Esophagus squamous epithelium (tissue), 5 donors: Measurements from ENCODE around the gene TRPM1. TPM values are rescaled to one million over a fixed set of nuclear protein-coding genes. Genes with fewer than 3 reads are reported as not detected.

Experiments
- DNase-seq: peaks from one replicate; lab custom pipeline; 2025; lab: John Stamatoyannopoulos, UW
- H3K27ac ChIP-seq, 4 donors: fragments of 200-600 bp; sonication (generic); one replicate each; pipeline ENCODE4 v1.5.1; 2016 to 2019; ENCODE audit warnings: mild to moderate bottlenecking in 1 of 4
- H3K27me3 ChIP-seq, 4 donors: fragments of 200-600 bp; sonication (generic); 1 replicate in 3 of 4; 2 replicates in 1 of 4; pipeline versions ENCODE4 v1.5.1 to v1.6.0; 2017 to 2021; ENCODE audit warnings: antibody characterized with exemption in 1 of 4
- H3K36me3 ChIP-seq, 3 donors: fragments of 200-600 bp; sonication (generic); one replicate each; pipeline ENCODE4 v1.5.1; 2016 to 2019
- H3K4me1 ChIP-seq, 3 donors: fragments of 200-600 bp; sonication (generic); one replicate each; pipeline ENCODE4 v1.5.1; 2017 to 2019
- H3K4me3 ChIP-seq, 4 donors: fragments of 200-600 bp; sonication (generic); 1 replicate in 3 of 4; 2 replicates in 1 of 4; pipeline ENCODE4 v1.5.1; 2016 to 2019; ENCODE audit warnings: mild to moderate bottlenecking in 2 of 4, moderate library complexity in 1 of 4
- H3K9me3 ChIP-seq, 3 donors: fragments of 200-600 bp; sonication (generic); one replicate each; pipeline ENCODE4 v1.5.1; 2016 to 2019
- POLR2A ChIP-seq, 4 donors: fragments of 450-650 bp; IDR thresholded peaks; one replicate each; pipeline ENCODE4 v1.6.1; 2017; ENCODE audit warnings: antibody characterized with exemption in 4 of 4, mild to moderate bottlenecking in 4 of 4, moderate library complexity in 3 of 4
- WGBS, 2 donors: methylation state at CpG; one replicate each; pipeline ENCODE4 v1.1.5; 2018; 5-methylcytosine and 5-hydroxymethylcytosine counted together
- intact Hi-C: fragments of 100-400 bp; cut with DNase I; formaldehyde crosslinking; loops from one replicate; pipeline ENCODE4 v1.15.0; 2022
- total RNA-seq, 4 donors: library from RNA; depleted of rRNA; stranded (reverse); fragments of >200 nt; gene quantifications; one replicate each; pipeline ENCODE4 v1.1.0, GENCODE V29; 2016
- TF ChIP-seq, protein P1 (sequence below), 6 experiments: fragments of 450-650 bp in 4 of 6; fragments of 200-600 bp in 2 of 6; sonication (generic) in 2 of 6; IDR thresholded peaks; one replicate each; pipeline ENCODE4 v1.5.1; 2016 to 2019; ENCODE audit warnings: antibody characterized with exemption in 6 of 6, mild to moderate bottlenecking in 4 of 6, moderate library complexity in 4 of 6
- donor health status: DM: yes; HTN: yes; CAD: no.

TRPM1 gene
- total RNA-seq, 4 donors from 2014 or later, result not detected

DNA sequence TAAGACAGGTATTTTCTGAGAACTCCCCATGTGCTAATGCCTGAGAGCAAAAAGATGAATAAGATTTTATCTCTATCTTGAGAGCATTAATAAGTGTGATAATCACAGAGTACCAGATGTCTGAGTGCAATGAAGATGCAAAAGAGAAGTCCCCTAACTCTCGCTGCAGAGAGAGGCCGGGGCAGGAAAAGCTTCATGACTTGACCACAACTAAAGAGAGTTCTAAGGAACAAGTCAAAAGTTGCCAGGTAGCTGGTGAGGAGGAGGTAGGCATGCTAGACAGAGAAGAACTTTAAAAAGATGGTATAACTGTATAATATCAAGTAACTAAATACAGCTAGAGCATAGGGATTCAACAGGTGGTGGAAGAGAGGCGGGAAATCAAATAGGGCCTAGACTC is 138.9 kb downstream of the TRPM1 start:
- peaks cover 3 to 24% (median 9%) of the 10 kb centered on the region in 3 donors for H3K4me1 ChIP-seq
- intact Hi-C loops, result no loop called here
- H3K36me3 ChIP-seq, result peaks cover 6 to 96% (median 11%) of the 10 kb centered on the region in 3 donors
- H3K9me3 ChIP-seq, result no peaks in the 10 kb centered on the region
- no peak overlapping the region for H3K4me3 ChIP-seq
- H3K27me3 ChIP-seq, result no peaks in the 10 kb centered on the region
- 90 to 100% methylated on average over 3 of the region's 3 CpGs for WGBS, 2 donors
- no peak for DNase-seq
- TF ChIP-seq POLR2A (IDR thresholded peaks at IDR 0.05), result no peak
- TF ChIP-seq, protein P1, sequence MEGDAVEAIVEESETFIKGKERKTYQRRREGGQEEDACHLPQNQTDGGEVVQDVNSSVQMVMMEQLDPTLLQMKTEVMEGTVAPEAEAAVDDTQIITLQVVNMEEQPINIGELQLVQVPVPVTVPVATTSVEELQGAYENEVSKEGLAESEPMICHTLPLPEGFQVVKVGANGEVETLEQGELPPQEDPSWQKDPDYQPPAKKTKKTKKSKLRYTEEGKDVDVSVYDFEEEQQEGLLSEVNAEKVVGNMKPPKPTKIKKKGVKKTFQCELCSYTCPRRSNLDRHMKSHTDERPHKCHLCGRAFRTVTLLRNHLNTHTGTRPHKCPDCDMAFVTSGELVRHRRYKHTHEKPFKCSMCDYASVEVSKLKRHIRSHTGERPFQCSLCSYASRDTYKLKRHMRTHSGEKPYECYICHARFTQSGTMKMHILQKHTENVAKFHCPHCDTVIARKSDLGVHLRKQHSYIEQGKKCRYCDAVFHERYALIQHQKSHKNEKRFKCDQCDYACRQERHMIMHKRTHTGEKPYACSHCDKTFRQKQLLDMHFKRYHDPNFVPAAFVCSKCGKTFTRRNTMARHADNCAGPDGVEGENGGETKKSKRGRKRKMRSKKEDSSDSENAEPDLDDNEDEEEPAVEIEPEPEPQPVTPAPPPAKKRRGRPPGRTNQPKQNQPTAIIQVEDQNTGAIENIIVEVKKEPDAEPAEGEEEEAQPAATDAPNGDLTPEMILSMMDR (IDR thresholded peaks at IDR 0.05), result no peak
- H3K27ac ChIP-seq, result no peak overlapping the region

DNA sequence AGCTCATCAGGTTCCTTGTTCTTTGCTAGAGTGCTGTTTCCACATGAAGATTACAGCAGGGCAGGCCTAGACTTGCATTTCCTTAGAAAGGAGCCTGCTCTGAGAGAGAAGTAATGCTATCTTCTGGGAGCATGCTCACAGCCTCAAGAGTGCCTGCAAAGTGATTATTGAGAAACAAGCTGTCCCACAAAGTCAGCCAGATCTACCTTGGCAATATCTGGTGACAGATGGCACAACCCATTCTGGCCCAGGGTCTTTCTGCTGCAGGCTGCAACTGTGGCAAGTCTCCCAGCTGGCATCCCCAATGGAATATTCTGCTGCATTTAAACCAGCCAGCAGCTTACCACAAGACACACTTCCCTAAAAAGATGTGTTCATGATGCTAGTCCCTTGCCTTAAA is 139.4 kb downstream of the TRPM1 start:
- no peak for DNase-seq
- no peaks in the 10 kb centered on the region for H3K27me3 ChIP-seq
- peaks cover 6 to 96% (median 16%) of the 10 kb centered on the region in 3 donors for H3K36me3 ChIP-seq
- no peaks in the 10 kb centered on the region for H3K9me3 ChIP-seq
- H3K4me1 ChIP-seq, result peaks cover 3 to 24% (median 9%) of the 10 kb centered on the region in 3 donors
- TF ChIP-seq POLR2A (IDR thresholded peaks at IDR 0.05), result no peak
- TF ChIP-seq, protein P1 (IDR thresholded peaks at IDR 0.05), result no peak
- intact Hi-C loops, result no loop called here
- H3K27ac ChIP-seq, result no peak overlapping the region
- H3K4me3 ChIP-seq, result no peak overlapping the region

DNA sequence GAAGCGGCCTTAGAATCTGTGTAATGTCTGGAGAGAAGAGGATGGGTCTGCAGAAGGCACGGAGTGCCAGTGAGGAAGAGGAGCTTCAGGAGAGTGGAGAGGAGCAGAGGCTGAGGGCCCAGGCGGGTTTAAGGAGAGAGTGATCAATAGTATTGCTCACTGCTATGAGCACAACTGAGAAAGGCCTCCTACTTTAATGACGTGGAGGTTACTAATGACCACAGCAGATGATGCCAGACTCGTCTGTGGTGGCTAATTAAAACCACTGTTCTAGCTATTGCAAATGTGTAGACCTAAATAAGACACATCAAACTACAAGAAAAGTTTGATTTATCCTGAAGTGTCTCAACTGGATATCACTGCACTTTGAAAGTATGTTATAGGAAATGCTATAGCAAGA is 143.3 kb downstream of the TRPM1 start:
- peaks cover 8 to 97% (median 35%) of the 10 kb centered on the region in 3 donors for H3K36me3 ChIP-seq
- no peaks in the 10 kb centered on the region for H3K27me3 ChIP-seq
- WGBS, 2 donors, result 91 to 93% methylated on average over 5 of the region's 5 CpGs
- intact Hi-C loops, result no loop called here
- H3K9me3 ChIP-seq, result no peaks in the 10 kb centered on the region
- H3K27ac ChIP-seq, result no peak overlapping the region
- no peak for DNase-seq
- no peak overlapping the region for H3K4me3 ChIP-seq
- H3K4me1 ChIP-seq, result peaks cover 3 to 33% (median 9%) of the 10 kb centered on the region in 3 donors
- TF ChIP-seq POLR2A (IDR thresholded peaks at IDR 0.05), result no peak
- TF ChIP-seq, protein P1 (IDR thresholded peaks at IDR 0.05), result no peak

DNA sequence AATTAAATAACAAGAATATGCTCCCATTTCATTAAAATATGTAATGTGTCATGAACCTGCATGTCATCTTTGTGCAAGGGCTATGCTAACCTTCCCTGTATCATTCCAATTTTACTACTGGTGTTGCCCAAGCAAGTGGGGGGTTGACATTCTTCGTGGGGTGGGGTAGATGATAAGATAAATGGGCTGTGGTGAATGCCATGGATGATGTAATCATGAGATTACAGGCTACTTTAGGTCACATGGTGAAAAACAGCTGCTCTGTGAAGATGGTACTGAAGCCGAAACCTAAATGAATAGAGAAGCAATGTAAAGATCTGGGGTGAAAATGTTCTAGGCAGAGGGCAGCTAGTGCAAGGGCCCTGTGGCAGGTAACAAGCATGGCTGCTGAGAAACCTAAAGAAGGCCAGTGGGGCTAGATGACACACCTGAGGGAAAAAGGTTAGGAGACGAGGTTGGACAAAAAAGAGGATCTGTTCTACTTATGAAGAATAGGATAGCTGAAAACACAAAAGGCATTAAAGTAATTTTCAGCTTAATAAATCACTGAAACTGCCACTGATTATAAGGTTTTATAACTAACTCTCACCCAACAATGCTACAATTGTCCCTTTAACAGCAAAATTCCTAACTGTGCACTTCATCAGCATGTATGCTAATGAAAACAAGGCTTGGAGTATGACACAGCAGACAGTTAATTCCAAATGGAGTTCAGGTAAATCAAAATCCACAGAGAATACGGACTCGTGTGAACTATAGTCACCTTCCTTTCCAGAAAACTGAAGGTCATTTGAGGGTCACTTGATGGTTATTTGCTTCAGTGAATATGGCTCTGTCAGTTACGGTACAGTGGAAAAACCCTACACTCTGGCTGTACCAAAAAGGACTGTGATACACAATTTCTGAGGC is 145.1 kb downstream of the TRPM1 start:
- Histone ChIP-seq H3K27me3 (no peaks in the 10 kb centered on the region), H3K4me1 (peaks cover 0 to 15% (median 0%) of the 10 kb centered on the region in 3 donors), H3K36me3 (peaks cover 26 to 100% (median 51%) of the 10 kb centered on the region in 3 donors), H3K9me3 (no peaks in the 10 kb centered on the region), H3K27ac (no peak overlapping the region), H3K4me3 (no peak overlapping the region)
- intact Hi-C loops, result no loop called here
- no peak for DNase-seq
- WGBS, 2 donors, result 88 to 90% methylated on average over 6 of the region's 6 CpGs
- TF ChIP-seq POLR2A (IDR thresholded peaks at IDR 0.05), result no peak
- TF ChIP-seq, protein P1 (IDR thresholded peaks at IDR 0.05), result no peak

DNA sequence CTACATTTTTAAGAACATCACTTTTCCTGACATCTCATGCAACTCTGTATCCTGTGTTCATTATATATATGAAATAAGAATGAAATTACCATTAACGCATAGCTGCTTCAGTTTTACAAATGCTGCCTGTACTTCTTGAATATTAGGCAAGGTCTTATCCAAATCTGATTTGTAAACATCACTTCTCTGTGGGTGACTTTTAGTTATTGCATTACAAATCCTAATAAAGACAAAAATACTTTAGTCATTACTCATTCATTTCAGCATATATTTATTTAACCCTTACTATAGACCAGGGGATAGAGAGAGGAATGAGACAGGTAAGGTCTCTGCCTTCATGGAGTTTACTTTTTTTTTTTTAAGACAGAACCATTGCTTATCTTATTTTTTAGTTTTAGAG is 146.9 kb downstream of the TRPM1 start:
- Histone ChIP-seq H3K4me3 (no peak overlapping the region), H3K9me3 (no peaks in the 10 kb centered on the region), H3K36me3 (peaks cover 28 to 100% (median 51%) of the 10 kb centered on the region in 3 donors), H3K27ac (no peak overlapping the region), H3K4me1 (peaks cover 0 to 10% (median 0%) of the 10 kb centered on the region in 3 donors), H3K27me3 (no peaks in the 10 kb centered on the region)
- no peak for DNase-seq
- intact Hi-C loops, result no loop called here
- no peak for TF ChIP-seq POLR2A (IDR thresholded peaks at IDR 0.05)
- TF ChIP-seq, protein P1 (IDR thresholded peaks at IDR 0.05), result no peak
- 77 to 91% methylated on average over 1 of the region's 1 CpG for WGBS, 2 donors
